HG02759 (cell line): ENCODE results near the gene ARHGAP36.

Experiments
- ATAC-seq: cut with Tn5 transposase; IDR thresholded peaks from one replicate; pipeline ENCODE4 v1.9.1; 2021; ENCODE audit warnings: mild to moderate bottlenecking, moderate library complexity; ENCODE audit not compliant: unreplicated experiment

The ARHGAP36 gene, protein sequence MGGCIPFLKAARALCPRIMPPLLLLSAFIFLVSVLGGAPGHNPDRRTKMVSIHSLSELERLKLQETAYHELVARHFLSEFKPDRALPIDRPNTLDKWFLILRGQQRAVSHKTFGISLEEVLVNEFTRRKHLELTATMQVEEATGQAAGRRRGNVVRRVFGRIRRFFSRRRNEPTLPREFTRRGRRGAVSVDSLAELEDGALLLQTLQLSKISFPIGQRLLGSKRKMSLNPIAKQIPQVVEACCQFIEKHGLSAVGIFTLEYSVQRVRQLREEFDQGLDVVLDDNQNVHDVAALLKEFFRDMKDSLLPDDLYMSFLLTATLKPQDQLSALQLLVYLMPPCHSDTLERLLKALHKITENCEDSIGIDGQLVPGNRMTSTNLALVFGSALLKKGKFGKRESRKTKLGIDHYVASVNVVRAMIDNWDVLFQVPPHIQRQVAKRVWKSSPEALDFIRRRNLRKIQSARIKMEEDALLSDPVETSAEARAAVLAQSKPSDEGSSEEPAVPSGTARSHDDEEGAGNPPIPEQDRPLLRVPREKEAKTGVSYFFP

DNA sequence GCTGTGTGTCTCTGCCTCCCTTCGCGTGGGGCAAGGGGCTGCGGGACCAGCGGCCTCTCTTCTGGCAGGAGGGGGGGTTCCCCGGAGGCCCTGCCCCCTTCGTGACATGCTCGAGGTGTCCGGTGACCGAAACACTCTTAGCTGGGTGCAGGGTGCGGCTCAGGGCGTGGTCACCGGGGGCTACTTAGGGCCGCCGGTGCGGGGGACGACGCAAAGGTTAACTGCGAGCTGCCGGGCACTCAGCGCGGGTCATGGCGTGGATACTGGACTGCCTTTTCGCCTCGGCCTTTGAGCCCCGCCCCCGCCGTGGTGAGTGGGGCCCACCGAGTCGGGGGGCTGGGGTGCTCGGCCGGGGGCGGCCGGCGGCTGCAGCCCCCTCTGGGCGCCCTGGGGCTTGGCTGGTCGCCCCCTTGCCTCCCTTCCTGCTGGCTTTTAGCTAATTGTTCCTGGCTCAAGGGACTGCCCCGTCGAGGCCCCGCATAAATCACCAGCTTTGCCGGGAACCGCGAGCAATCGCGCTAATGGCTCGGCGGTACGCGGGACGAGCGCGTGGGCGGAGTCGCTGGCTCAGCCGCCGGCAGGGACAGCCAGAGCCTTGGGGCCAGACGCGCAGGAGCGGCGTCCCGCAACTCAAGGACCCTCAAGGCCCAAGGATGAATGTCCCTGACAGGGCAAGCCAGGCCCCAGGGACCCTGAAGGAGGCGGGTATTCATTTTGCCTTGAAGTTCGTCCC, at the start of gene ARHGAP36:
Gene ARHGAP36, plus strand, starts transcription at position 211 of the 733 bp plus-strand sequence. CDS start 23,320 bp downstream, outside the sequence.
- no peak for ATAC-seq

DNA sequence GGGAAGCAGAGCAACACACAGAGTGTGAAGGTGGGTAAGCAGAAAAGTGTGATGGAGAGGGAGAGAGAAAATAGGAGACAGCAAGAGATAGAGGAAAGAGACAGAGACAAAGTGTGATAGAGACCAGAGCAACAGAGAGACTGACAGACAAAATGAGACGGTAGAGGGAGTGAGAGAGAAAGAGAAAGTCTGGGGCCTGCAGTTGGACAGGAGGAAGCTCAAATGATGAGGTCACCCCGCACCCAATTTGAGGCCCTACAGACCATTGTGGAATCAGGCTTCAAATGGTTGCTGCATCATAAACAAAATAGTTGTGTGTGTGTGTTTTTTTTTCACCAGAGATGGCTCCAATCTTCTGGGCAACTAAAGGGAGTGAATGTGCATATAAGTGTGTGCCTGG, 48.0 kb upstream of the ARHGAP36 start:
- no peak for ATAC-seq

DNA sequence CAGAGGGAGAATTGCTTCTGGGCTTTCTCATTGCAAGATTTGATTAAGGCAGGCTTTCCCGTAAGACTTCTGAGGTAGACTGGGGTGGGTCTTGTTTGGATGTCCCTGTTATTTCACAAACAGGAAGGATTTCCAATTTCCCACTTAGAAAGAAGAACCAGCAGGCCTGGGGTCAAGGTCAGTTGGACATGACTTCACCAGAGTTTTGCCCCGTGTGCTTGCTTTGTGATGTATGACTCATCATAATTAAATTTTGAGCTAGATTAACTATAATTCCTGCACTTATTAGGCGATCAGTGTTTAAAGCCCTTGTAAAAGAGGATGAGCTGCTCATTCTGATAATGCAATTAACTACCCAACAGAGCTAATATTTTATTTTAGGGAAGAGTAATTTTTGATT, 32.8 kb upstream of the ARHGAP36 start:
- ATAC-seq: no peak

DNA sequence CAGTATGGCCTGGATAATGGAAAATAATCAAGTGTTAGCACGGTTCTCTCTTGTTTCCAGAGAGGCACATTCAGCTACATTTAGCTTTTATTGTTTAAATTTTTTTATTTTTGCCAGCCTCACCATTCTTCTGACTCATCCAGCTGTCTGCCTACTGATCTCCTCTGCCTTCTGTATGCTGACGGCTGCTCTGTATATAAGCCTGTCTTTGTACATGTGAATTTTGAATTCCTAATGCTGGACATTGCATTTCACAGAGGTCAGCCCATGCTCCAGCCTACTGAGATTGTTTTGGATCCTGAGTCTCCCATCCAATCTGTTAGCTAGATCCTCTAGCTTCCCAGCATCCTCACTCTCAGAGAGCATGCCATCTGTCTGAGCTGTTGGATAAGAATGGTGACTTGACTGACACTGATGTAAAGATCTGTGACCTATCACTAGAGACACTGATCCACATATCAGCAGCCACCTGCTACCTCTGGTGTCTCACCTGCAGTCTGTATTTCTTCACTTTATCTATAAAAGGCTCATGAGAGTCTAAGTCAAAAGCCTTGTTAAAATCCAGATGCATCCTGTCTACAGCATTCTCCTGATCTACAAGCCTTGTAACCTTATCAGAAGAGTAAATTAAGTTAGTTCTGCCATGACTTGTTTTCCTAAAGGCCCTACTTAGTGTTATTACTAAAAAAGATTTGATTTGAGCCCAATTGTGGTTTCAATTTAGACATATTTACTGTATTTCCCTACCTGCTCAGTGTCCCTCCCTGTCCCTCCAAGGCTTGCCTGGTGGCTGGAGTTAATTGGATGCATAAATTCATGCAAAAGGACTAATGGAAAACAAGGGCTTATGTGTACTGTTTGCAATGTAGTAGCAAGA, 25.6 kb upstream of the ARHGAP36 start:
- ATAC-seq: no peak

DNA sequence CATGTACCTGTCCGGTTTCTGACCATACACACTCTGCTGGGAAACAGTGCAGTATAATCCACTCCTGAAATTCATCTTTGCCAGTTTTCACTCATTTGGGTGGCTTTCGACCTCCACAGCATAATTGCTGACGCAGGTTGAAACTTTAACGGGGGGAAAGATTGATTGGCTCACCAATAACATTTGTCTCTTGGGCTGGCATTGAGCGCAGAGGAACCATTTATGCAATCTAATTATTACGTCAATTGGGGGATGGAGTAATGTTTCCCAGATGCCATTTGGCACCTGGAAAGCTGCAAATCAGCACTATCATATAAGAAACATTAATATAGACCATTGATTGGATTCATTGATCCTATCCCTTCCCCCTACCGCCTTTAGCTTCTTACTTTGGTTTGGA, 24.1 kb upstream of the ARHGAP36 start:
- no peak for ATAC-seq

DNA sequence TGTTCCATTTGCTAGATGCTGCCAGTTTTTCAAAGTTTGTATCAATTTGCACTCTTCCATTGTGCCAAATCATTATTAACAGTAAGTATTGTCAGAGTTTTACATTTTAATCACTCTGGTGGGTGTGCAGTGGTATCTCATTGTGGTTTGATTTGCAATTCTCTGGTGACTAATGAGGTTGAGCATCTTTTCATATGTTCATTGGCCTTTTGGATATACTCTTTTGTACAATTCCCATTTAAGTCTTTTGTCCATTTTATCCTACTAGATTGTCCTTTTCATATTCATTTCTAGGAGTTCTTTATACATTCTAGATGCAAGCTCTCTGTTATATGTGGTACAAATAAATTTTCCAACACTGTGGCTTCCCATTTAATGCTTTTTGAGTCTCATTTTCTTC, 17.4 kb upstream of the ARHGAP36 start:
- ATAC-seq: no peak

DNA sequence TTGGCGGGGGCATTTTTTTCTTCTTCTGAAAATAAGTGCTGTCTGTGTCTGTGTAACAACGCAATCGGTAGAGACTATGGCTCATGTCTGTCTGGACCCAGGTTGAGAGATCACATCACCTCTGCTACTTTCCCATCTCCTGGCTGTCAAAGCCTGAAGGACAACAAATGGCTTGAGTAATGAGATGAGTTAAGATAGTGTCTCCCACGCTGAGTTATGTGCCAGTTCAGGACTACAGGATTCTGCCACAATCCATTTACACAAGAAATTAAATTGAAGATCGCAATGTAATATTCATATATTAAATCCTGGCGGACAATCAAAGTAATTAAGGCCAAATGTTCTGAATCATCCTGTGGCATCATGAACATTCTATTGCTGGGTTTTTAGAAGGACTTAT, 16.5 kb upstream of the ARHGAP36 start:
- ATAC-seq: no peak

DNA sequence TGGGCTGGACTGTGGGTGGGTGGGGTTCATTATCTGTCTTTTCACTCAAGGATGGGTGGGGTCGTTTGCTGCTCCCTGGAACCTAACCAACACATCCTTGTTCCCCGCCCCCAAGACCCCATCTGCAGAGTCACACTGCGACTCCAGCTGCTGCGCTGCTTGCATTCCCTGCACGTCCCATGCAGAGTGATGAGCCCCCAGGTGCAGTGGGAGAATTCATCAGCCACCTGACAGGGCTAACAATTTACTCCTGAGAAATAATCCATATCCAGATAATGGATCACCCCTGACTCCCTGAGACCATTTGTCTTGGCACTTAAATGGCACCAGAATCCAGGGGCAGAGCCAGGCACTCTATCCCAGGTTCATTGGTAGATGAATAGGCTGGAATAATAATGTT, 12.4 kb upstream of the ARHGAP36 start:
- no peak for ATAC-seq

DNA sequence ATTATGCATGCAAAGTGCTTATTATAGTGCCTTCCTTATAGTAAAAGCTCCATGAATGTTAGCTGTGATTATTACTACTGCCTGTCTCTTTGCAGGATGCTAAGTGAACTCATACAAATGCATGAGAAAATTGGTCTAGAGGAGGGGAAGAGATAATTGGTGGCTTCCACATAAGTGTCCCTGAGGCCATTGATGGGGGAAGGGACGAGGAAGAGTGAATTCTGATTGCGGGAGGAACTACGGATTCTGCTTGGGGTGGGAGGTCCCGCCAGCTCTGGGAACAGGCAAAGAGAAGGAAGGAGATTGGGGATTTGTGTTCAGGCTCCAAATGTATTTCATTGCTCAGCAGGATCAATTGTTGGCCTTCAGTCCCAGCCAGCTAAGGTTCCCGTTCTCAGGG, 11.6 kb upstream of the ARHGAP36 start:
- ATAC-seq: no peak

DNA sequence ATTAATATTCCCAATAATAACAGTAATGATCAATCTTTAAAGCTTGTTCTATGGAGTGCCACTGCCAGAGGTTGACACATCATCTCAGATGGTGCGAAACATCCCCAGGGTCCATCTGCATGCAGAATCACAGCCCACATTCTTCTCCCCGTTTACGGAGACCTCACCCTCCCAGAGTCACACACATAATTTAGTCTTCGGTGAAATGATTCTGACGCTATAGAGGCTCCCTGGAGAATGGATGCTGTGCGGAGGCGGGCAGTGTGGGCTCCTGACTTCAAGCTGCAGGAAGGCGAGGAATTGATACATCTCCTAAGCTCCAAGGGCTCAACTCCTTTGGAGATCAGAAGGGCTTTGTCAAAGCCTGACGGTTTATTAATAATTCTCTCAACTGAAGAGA, 11.0 kb upstream of the ARHGAP36 start:
- ATAC-seq: no peak

DNA sequence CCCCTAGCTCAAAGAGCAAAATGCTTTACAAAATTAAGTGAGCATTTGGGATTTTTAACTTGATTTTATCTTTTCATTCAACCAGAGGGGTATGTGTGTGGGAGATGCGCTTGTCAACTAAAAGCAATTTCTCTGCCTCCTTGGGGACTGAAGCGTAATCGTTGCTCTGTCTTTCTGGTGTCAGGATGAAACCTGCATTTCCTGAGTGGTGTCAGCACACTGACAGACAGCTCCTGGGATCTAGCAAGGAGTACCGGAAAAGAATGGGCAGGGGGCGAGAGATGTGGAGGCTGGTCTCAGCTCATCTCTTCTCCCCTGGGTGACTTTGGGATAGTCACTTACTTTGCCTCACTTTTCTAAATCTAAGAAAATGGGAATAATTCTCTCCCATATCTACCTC, 5.1 kb upstream of the ARHGAP36 start:
- ATAC-seq: no peak

DNA sequence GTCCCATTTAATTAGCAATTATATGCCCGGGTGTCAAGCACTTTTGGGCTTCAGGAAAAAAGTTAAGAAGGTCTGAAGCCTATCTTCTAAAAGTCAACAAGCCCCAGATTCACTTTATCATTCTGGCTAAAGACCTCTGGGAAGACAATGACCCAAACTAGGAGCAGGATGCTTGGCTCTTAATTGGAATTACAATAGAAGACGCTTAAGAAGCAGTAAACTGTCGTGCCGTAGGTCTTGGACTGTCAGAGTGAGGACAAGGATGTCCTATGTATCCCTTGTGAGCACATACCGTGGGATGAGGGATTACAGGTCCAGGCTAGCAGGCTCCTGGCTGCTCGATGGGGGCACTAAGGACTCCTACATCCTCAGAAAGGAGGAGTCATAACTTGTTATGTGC, 3.2 kb upstream of the ARHGAP36 start:
- ATAC-seq: no peak

DNA sequence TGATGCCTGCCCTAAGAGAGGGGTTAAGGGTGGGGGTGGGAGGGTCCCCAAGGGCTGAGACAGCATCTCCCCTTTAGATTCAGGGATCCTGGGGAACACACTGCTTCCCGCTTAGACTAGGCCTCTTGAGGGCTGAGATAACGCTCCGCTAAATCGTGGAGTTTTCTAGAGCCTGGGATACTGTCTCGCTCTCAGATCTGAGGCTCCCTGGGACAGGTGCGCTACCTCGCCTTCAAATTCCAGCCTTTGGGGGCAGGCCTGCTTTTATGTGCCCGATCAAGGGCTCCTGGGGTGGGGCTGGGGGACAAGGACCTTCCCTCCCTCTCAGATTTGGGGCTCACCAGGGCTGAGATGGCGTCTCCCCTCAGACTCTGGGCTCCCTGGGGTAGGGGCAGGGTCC, 440 bp upstream of the ARHGAP36 start:
- ATAC-seq: no peak

DNA sequence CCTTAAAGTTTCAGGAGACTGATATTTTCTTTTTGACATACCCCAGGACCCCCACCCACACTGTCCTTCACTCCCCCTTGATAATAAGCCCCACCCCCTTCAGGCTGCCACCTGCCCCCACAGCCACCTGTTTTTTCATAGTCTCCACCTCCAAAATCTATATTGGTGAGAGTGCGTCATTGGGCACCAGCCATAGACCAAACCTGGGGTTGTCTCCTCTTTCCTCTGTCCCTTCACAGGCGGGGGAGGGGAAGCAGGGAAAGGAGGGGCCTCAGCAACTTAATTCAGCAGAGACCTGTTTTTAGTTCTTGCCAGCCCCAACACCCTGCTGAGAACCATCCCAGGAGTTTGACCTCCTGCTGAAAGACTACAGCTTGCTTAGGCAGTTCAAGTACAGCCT, 1.1 kb downstream of the ARHGAP36 start:
- ATAC-seq: no peak

DNA sequence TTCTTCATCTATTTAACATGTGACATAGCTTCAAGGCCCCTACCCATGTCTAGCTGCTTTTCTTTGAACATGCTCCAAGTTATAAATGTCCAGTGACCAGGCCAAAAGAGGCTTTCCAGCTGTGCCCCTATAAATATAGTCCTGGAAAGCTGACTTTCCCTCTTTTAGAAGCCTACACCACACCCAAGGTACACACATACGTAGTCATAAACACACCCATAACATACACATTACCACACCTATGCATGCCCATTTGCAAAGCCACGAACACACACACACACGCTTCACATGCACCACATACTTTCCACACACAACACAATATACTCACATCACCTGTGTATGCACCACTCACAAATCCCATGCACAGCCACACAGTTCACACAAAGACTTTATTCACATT, 2.0 kb downstream of the ARHGAP36 start:
- ATAC-seq: no peak

DNA sequence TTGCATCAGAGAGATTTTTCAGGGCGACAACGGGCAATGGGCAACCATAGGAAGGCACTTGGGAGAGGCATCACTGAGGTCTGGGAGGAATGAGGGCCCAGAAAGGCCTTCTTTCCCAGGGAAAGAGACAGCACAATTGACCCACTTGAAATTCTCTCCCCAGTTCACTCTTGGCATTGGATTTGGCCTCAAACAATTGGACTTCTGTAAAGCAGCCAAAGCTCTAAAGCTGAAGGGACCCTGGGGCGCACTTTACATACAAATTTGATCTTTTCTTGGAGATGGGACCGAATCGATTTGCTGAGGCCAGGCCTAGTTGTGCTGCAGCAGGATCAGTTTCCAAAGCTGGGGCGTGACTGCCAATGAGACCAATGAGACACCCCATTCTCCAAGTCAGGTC, 3.2 kb downstream of the ARHGAP36 start:
- ATAC-seq: no peak

DNA sequence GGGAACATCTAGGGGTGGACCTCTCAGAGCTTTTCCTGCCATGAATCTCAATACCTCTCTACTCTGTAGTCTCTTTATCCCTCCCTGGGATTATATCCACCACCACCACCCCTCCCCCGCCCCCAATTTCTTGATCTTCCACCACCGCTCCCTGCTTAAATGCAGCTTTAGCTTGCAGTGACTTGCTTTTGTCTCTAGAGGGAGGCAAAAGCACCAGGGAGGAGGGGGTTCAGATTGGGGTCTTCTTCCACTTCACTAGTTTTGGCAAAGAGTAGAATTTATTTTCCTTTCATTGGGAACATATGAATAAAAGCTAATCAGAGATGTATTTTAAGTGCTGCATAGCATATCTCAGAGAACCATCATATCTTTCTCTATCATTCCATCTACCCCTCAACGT, 5.5 kb downstream of the ARHGAP36 start:
- ATAC-seq: no peak

DNA sequence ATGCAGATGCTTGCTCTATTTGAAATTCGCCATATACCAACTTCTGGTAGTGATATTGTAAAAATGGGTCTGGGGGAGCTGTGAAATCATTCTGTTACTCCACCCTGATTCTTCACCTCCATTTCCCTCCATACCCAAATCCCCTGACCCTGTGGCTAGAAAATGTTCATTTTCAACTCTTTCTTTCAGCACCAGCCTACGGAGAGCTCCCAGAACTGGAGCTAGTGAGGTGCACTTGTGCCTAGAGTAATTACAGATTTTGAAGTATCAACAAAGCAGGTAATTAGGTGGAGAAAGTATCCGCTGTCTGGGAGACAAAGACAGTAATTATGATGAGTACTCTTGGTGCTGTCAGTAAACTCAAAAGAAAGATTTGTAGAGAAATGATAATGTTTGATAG, 8.1 kb downstream of the ARHGAP36 start:
- no peak for ATAC-seq

DNA sequence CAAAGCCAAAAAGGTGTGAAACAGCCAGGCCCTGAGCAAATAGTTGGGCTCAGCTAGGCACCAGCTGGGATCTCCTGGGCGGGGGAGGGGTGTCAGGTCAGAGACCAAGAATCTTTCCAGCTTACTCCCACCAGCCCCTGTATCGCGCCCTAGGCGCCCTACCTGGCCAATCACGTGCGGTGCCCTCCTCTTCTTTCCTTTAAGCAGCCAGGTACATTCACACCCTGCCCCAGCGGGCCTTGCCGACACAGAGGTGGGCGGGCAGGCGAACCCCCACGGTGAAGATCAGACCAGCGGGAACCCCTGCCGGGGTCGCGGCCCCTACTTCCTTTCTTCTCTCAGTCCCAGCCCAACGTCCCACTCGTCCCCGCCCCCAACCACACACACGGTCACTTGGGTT, 9.1 kb downstream of the ARHGAP36 start:
- ATAC-seq: no peak

DNA sequence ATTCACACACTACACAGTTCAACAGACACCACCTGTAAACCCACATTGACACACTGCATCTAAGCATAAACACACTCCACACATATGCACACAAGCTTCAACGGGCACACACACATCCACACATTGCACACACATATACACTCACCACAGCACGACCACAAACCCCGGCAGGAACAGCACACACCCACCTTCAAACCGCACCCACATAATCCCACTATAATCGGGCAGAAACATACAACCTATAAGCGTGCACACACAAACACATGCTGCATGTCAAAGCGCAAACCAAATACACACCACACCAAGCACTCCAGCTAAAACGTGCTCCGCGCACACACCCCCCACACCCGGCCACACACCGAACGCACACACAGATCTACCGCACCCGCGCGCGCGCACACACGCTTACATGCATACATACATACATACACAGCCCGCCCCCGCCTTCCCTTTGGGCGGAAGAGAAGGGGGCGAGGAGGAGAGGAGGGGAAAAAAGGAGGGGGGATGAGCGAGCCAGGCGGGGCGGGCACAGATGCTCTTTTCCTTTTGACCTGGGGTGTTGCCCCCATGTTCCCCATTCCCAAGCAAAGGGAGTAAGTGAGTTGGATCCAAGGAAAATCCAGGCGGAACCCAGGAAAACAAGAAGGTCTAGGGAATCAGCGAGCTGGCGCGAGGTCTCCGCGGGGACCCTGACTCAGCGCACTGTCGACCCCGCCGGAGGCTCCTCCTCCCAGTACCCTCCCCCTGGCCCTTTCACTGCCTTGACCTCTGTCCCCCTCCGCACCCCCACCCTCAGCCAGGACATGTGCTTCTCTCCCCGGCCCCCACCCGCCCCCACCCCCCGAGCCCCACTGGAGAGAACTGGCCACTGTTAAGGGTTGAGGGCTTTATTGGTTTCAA, 9.9 kb downstream of the ARHGAP36 start:
- ATAC-seq: no peak
